Stimulated activated CD4-positive, alpha-beta T cell treated with anti-CD3 and anti-CD28 coated beads, Interleukin-12 subunit alpha, Interleukin-12 subunit beta, amount 100 ng/mL, for 4 hours (primary cell): Measurements from ENCODE around the gene GNS.

ENCODE experiments used
- DNase-seq: peaks from one replicate; pipeline ENCODE4 v3.0.0-alpha.2; 2020

GNS gene

GRCh38 chr12:64735442-64735841, 23.8 kb downstream of the GNS start:
- DNase-seq, result no peak

GRCh38 chr12:64733857-64734256, 25.3 kb downstream of the GNS start:
- no peak for DNase-seq

GRCh38 chr12:64731683-64732082, 27.5 kb downstream of the GNS start:
- DNase-seq, result no peak

GRCh38 chr12:64730588-64730969, 28.6 kb downstream of the GNS start:
- no peak for DNase-seq

- DNase-seq, result no peak
Observed at GRCh38 chr12:64729909-64730587, 29.2 kb downstream of the GNS start.

- DNase-seq, result no peak
Observed at GRCh38 chr12:64724201-64724745, 34.9 kb downstream of the GNS start.

- DNase-seq, result no peak
Observed at GRCh38 chr12:64723630-64724029, 35.6 kb downstream of the GNS start.

GRCh38 chr12:64722835-64723234, 36.4 kb downstream of the GNS start:
- no peak for DNase-seq

GRCh38 chr12:64720884-64721283, 38.3 kb downstream of the GNS start:
- DNase-seq, result no peak

- no peak for DNase-seq
Observed at GRCh38 chr12:64718649-64719048, 40.6 kb downstream of the GNS start.

- no peak for DNase-seq
Observed at GRCh38 chr12:64716839-64717455, 42.3 kb downstream of the GNS start.

- DNase-seq, result no peak
Observed at GRCh38 chr12:64716371-64716770, 42.8 kb downstream of the GNS start.

GRCh38 chr12:64714551-64714968, 44.6 kb downstream of the GNS start:
- no peak for DNase-seq

GRCh38 chr12:64713376-64713775, 45.8 kb downstream of the GNS start:
- no peak for DNase-seq

- DNase-seq, result no peak
Observed at GRCh38 chr12:64709429-64709828, 49.8 kb downstream of the GNS start.

- DNase-seq, result no peak
Observed at GRCh38 chr12:64707926-64708325, 51.3 kb downstream of the GNS start.

- no peak for DNase-seq
Observed at GRCh38 chr12:64707362-64707761, 51.8 kb downstream of the GNS start.

- no peak for DNase-seq
Observed at GRCh38 chr12:64706857-64707256, 52.3 kb downstream of the GNS start.

GRCh38 chr12:64706306-64706705, 52.9 kb downstream of the GNS start:
- DNase-seq, result no peak

GRCh38 chr12:64701283-64701682, 57.9 kb downstream of the GNS start:
- no peak for DNase-seq

GRCh38 chr12:64700532-64700931, 58.7 kb downstream of the GNS start:
- DNase-seq, result no peak

- no peak for DNase-seq
Observed at GRCh38 chr12:64699504-64700115, 59.6 kb downstream of the GNS start.

- no peak for DNase-seq
Observed at GRCh38 chr12:64696080-64696741, 63.0 kb downstream of the GNS start.

- no peak for DNase-seq
Observed at GRCh38 chr12:64695550-64695949, 63.7 kb downstream of the GNS start.
